HEK293T (cell line): ENCODE data around the gene LRMDA.

Source experiments
- CTCF ChIA-PET: fragments of 350-600 bp; formaldehyde crosslinking; extraction: SDS; loops from one replicate; lab custom pipeline; 2021; ENCODE audit warnings: antibody characterized with exemption, inconsistent platforms; lab: Yijun Ruan, JAX
- POLR2A ChIA-PET: fragments of 350-600 bp; formaldehyde crosslinking; extraction: SDS; loops from one replicate; lab custom pipeline; 2020; ENCODE audit warnings: antibody characterized with exemption, inconsistent platforms; lab: Yijun Ruan, JAX
- DNase-seq: peaks from one replicate; pipeline ENCODE4 v3.0.0; 2012; ENCODE audit warnings: mixed read lengths; ENCODE audit errors: extremely low spot score
- ARNT ChIP-seq: fragments of 450-650 bp; IDR thresholded peaks from 2 replicates; pipeline ENCODE4 v1.6.1; 2017; ENCODE audit warnings: mild to moderate bottlenecking
- BHLHE40 ChIP-seq: fragments of 450-650 bp; IDR thresholded peaks from 2 replicates; pipeline ENCODE4 v1.6.1; 2016; ENCODE audit warnings: mild to moderate bottlenecking, moderate library complexity, borderline replicate concordance
- CTBP1 ChIP-seq: fragments of 450-650 bp; IDR thresholded peaks from 2 replicates; pipeline ENCODE4 v1.6.1; 2016; ENCODE audit warnings: borderline replicate concordance
- ELF4 ChIP-seq: fragments of 450-650 bp; IDR thresholded peaks from 2 replicates; pipeline ENCODE4 v1.6.1; 2017; ENCODE audit warnings: antibody characterized with exemption
- FOXA1 ChIP-seq: fragments of 450-650 bp; IDR thresholded peaks from 2 replicates; pipeline ENCODE4 v1.6.1; 2016; ENCODE audit warnings: mild to moderate bottlenecking
- FOXK2 ChIP-seq: fragments of 450-650 bp; IDR thresholded peaks from 2 replicates; pipeline ENCODE4 v1.6.1; 2016; ENCODE audit warnings: mild to moderate bottlenecking
- FOXM1 ChIP-seq: fragments of 450-650 bp; IDR thresholded peaks from 2 replicates; pipeline ENCODE4 v1.6.1; 2017; ENCODE audit warnings: mild to moderate bottlenecking, borderline replicate concordance
- HDGF ChIP-seq: fragments of 450-650 bp; IDR thresholded peaks from 2 replicates; pipeline ENCODE4 v1.6.1; 2017; ENCODE audit warnings: antibody characterized with exemption, borderline replicate concordance
- L3MBTL2 ChIP-seq: fragments of 450-650 bp; conservative IDR thresholded peaks from 2 replicates; pipeline ENCODE4 v1.6.1; 2016; ENCODE audit warnings: mild to moderate bottlenecking
- LEF1 ChIP-seq: fragments of 450-650 bp; IDR thresholded peaks from 2 replicates; pipeline ENCODE4 v1.6.1; 2017; ENCODE audit warnings: mild to moderate bottlenecking, borderline replicate concordance
- NFRKB ChIP-seq: fragments of 450-650 bp; IDR thresholded peaks from 2 replicates; pipeline ENCODE4 v1.6.1; 2016; ENCODE audit warnings: mild to moderate bottlenecking, moderate library complexity
- PKNOX1 ChIP-seq: fragments of 450-650 bp; IDR thresholded peaks from 2 replicates; pipeline ENCODE4 v1.6.1; 2016
- SP1 ChIP-seq: fragments of 450-650 bp; IDR thresholded peaks from 2 replicates; pipeline ENCODE4 v1.6.1; 2017
- SUZ12 ChIP-seq: fragments of 450-650 bp; IDR thresholded peaks from 2 replicates; pipeline ENCODE4 v1.6.1; 2016; ENCODE audit warnings: mild to moderate bottlenecking
- TARDBP ChIP-seq: fragments of 450-650 bp; IDR thresholded peaks from 2 replicates; pipeline ENCODE4 v1.6.1; 2016
- ZNF384 ChIP-seq: fragments of 450-650 bp; IDR thresholded peaks from 2 replicates; pipeline ENCODE4 v1.6.1; 2016

Gene LRMDA

DNA sequence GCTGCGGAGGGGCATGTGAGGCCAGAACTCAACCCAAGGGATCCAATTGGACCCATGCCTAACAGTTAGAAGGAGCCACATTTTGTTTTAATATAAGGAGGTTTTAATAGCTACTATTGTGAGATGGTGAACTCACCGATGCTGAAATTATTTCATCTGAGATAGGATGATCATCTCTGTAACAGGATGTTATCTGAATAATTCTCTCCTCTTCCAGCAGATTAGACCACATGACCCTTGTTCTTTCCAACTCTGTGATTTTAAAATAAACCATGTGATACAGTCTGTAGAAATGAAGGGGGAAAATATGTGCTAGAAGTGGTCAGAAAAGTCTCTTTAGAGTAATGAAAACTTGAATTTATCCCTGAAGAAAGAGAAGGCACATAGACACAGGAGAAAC lies 385.8 kb downstream of the LRMDA start:
- CTCF ChIA-PET = interaction anchor here (0.8 kb wide), 1 partner anchor 235 kb away, joined by 3 read pairs; no protein-coding TSS in a partner anchor
- POLR2A ChIA-PET = no interaction called here
- TF ChIP-seq NFRKB = no peak
- no peak for TF ChIP-seq TARDBP
- no peak for TF ChIP-seq PKNOX1
- no peak for TF ChIP-seq FOXA1
- TF ChIP-seq ZNF384 = no peak
- TF ChIP-seq HDGF = no peak
- TF ChIP-seq ELF4 = no peak
- TF ChIP-seq BHLHE40 = no peak
- no peak for TF ChIP-seq LEF1
- TF ChIP-seq L3MBTL2 = no peak
- TF ChIP-seq ARNT = no peak
- TF ChIP-seq FOXM1 = no peak
- no peak for TF ChIP-seq SUZ12
- no peak for TF ChIP-seq CTBP1
- DNase-seq = no peak

DNA sequence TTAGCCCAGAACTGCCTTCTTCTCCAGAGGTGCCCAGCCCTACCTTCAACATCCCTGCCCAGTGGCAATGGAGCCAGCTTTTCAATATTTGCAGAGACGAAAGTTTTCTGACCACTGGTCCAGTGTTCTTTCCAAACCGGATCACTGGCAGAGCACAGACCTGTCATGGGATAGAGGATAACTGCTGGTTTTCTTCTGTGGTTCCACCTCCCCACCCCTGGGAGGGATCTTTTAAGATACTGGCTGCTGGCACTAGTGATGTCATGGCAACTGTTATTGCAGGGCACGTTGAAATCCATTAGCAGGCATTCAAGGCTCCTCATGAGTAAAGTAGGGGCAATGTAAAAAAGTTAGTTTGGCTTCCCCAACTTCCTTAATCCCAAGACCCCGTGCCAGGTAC lies 387.1 kb downstream of the LRMDA start:
- no peak for TF ChIP-seq ELF4
- TF ChIP-seq SP1 = no peak
- TF ChIP-seq NFRKB = no peak
- no peak for TF ChIP-seq FOXA1
- no peak for TF ChIP-seq HDGF
- no peak for TF ChIP-seq SUZ12
- no peak for TF ChIP-seq FOXM1
- no peak for TF ChIP-seq L3MBTL2
- no peak for TF ChIP-seq LEF1
- no peak for TF ChIP-seq TARDBP
- no peak for TF ChIP-seq FOXK2
- TF ChIP-seq PKNOX1 = no peak
- TF ChIP-seq ZNF384 = no peak
- TF ChIP-seq ARNT = no peak
- ChIA-PET POLR2A (no interaction called here), CTCF (no interaction called here)
- no peak for DNase-seq

GRCh38 chr10:75825235-75825634 lies 393.8 kb downstream of the LRMDA start:
- no peak for DNase-seq
- ChIA-PET CTCF (no interaction called here), POLR2A (no interaction called here)
- no peak for TF ChIP-seq TARDBP

GRCh38 chr10:75825661-75826060 lies 394.2 kb downstream of the LRMDA start:
- ChIA-PET CTCF (no interaction called here), POLR2A (interaction anchor here (0.8 kb wide), 1 partner anchor 424 kb away, joined by 3 read pairs; the partner anchor contains the start of gene ZNF503)
- no peak for DNase-seq
- TF ChIP-seq ARNT = no peak
- TF ChIP-seq LEF1 = no peak
- no peak for TF ChIP-seq PKNOX1
- no peak for TF ChIP-seq SUZ12
- TF ChIP-seq ELF4 = no peak
- no peak for TF ChIP-seq NFRKB
- no peak for TF ChIP-seq TARDBP
- TF ChIP-seq BHLHE40 = no peak
- no peak for TF ChIP-seq FOXM1
- no peak for TF ChIP-seq L3MBTL2
- TF ChIP-seq CTBP1 = no peak
- no peak for TF ChIP-seq SP1
- no peak for TF ChIP-seq ZNF384
- no peak for TF ChIP-seq FOXA1
- TF ChIP-seq FOXK2 = no peak
- no peak for TF ChIP-seq HDGF

GRCh38 chr10:75826846-75827245 lies 395.4 kb downstream of the LRMDA start:
- TF ChIP-seq CTBP1 = no peak
- TF ChIP-seq SP1 = no peak
- TF ChIP-seq TARDBP = no peak
- TF ChIP-seq PKNOX1 = no peak
- no peak for TF ChIP-seq HDGF
- no peak for TF ChIP-seq FOXK2
- no peak for TF ChIP-seq ELF4
- no peak for TF ChIP-seq FOXM1
- TF ChIP-seq L3MBTL2 = no peak
- no peak for TF ChIP-seq NFRKB
- TF ChIP-seq LEF1 = no peak
- no peak for TF ChIP-seq ARNT
- no peak for TF ChIP-seq ZNF384
- TF ChIP-seq FOXA1 = no peak
- TF ChIP-seq BHLHE40 = no peak
- ChIA-PET POLR2A (no interaction called here), CTCF (no interaction called here)
- no peak for DNase-seq

GRCh38 chr10:75827587-75828021 lies 396.2 kb downstream of the LRMDA start:
- TF ChIP-seq ELF4 (no peak), LEF1 (no peak), SP1 (no peak), CTBP1 (no peak), FOXM1 (no peak), ARNT (no peak), NFRKB (no peak), BHLHE40 (no peak)
- CTCF ChIA-PET = no interaction called here

More at GRCh38 chr10:75827587-75828021, 396.2 kb downstream of the LRMDA start:
- no peak for DNase-seq
- POLR2A ChIA-PET = no interaction called here
